ENCODE results near the gene KRTAP15-1.

Gene KRTAP15-1, protein sequence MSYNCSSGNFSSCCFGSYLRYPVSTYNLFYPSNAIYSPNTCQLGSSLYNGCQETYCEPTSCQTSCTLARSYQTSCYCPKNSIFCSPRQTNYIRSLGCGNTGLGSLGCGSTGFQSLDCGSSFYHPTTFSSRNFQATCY
- total RNA-seq = 0 reads per million in 2 donors

DNA sequence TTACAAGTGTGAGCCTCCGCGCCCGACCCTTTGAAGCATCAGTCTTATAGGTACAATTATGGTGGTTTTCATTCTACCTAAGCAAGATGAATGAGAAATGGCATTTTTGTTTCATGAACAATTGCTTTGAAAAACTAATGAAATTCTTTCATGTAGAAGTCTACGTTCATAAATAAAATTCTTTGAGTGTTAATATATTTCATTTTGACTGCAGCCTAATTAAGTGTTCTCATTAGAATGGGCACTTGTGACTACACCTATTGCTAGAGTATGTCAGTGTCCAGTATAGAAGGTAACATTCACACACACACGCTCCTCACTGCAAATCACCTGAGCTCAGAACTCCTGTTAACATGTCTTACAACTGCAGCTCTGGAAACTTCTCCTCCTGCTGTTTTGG, at the start of gene KRTAP15-1:
Gene KRTAP15-1 (plus strand): TSS at position 301 of the 400 bp plus-strand sequence. CDS start 53 bp downstream, at position 354.
- no peak for DNase-seq

DNA sequence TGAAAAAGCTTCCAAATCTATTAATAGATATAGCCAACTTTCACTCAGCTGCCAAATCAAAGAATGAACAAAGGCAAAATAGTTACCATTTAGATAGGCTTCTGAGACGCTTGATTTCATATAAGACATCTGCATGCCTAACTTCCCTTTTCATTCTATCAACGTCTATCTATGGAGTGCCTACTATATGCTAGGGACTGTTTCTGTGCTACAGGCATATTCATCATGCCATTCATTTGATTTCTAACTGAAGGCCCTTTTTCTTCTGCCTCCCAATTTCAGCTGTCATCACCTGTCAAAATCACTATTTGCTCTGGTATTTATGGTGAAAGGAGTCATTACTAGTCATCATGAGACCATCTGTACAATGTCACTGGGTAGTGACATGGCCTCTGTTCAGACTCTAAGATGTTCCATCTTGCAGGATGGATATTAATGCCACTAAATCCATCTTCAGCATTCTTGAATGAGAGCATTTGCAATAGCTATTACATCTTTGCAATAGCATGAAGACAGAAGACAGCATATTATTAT, 48.5 kb upstream of the KRTAP15-1 start:
- DNase-seq = no peak

DNA sequence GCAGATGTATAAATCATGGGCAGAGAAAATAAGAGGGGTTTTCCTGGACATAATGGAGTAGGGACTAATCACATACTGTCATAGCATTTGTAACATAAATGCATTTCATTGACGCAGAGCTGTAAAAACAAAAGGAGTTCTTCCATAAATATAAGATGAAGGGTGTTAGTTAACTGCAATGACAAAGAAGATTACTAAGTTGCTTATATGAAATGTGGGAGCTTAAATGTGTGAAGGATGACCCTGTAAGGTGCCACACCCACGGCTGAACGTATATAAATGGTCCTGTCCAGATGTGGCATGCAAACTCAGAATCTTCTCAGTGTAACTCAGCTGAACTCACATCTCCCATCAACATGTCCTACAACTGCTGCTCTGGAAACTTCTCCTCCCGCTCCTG, 44.3 kb upstream of the KRTAP15-1 start, which contains the start of gene KRTAP13-1:
Gene KRTAP13-1 (plus strand): TSS at position 301 of the 400 bp plus-strand sequence. CDS start 56 bp downstream, at position 357.
- no peak for DNase-seq

DNA sequence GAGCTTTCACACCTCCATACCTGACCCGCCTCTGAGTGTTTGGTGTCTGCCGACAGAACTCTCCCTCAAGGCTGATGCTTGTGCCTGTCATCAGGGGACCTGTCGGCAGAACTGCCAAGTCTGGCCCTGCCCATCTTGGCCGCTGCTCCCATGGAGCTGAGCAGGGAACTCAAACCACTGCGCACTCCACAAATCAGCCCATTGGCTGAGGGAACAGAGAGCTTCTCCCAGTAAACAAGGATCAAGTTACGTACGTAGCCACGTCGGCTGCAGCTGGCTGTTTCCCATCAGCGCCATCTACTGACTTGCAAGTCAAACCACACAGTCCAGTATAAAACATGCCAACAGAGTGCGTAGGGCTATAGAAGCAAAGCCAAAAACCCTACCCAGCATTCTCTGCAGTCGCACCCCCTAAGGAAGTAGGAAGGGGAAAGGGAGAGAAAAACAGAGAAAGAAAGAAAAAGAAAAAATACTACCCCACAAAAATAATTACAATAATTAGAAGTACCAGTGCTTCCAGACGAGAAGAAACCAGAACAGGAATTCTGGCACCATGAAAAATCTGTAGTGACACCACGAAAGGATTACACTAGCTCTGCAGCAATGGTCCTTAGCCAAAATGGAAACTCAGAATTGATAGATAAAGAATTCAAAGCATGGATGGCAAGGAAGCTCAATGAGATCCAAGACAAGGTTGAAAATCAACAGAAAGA, 31.1 kb upstream of the KRTAP15-1 start:
- no peak for DNase-seq

DNA sequence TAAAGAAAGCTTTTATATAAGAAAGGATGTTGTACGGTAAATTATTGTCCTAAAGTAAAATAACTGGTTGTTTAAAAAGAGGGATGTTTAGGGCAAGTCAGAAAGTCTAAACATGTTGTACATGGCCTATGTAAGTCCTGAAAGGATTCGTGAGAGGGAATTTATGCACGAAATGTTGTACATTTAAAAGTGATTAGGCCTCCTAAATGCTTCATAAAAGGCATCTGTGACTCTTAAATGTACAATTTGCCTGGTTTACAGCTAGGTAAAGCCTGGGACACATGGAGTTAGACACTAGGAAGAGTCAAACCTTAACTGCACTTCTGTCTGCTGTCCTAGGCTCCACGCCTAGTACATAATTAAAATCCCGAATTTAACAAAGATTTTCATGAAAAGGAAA, 24.1 kb upstream of the KRTAP15-1 start:
- no peak for DNase-seq

DNA sequence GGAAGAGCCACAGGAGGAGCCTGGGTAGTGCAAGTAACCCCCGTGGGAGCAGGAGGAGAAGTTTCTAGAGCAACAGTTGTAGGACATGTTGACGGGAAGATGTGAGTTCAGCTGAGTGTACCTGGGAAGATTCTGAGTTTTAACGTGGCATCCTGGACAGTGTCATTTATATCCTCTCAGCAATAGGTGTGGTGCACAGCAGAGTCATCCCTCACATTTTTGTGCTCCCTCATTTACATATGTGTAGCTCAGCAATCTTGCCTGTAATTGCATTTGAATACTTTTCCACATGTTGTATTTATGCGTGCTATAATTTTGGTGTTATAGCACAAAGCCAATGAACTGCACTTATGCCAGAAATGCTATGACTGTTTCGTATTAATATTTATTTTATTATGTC, 14.2 kb upstream of the KRTAP15-1 start, which contains the start of gene KRTAP13-3:
Gene KRTAP13-3 (minus strand): TSS at position 101 of the 400 bp plus-strand sequence. CDS start 14 bp downstream, at position 87.
- no peak for DNase-seq

DNA sequence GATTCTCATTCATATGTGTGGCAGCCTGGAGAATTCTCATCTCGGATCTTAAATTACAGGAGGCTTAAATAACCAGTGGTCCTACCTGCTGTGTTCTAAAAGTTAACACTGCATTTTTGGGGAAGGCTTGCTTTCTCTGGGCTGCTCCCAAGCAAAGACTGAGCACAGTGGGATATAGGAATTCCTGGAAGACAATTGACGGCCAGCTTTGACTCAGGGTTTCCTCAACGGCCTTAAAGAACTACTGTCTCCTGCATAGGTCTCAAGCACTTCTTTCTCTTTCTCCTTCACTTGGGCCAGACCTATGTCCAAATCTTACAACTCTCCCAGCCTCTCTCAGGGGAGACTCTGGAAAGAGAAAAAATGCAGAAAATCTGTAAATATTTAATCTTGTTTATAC, 13.3 kb upstream of the KRTAP15-1 start:
- no peak for DNase-seq

DNA sequence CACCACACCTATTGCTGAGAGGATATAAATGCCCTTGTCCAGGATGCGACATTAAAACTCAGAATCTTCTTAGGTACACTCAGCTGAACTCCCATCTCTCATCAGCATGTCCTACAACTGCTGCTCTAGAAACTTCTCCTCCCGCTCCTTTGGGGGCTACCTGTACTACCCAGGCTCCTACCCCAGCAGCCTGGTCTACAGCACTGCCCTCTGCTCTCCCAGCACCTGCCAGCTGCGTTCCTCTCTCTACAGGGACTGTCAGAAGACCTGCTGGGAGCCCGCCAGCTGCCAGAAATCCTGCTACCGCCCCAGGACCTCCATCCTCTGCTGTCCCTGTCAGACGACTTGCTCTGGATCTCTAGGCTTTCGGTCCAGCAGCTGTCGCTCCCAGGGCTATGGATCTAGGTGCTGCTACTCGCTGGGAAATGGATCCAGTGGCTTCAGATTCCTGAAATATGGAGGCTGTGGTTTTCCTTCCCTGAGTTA, 9.9 kb upstream of the KRTAP15-1 start, which contains the start of gene KRTAP13-4:
Gene KRTAP13-4 (plus strand): TSS at position 51 of the 486 bp plus-strand sequence. CDS start 56 bp downstream, at position 107.
- no peak for DNase-seq

DNA sequence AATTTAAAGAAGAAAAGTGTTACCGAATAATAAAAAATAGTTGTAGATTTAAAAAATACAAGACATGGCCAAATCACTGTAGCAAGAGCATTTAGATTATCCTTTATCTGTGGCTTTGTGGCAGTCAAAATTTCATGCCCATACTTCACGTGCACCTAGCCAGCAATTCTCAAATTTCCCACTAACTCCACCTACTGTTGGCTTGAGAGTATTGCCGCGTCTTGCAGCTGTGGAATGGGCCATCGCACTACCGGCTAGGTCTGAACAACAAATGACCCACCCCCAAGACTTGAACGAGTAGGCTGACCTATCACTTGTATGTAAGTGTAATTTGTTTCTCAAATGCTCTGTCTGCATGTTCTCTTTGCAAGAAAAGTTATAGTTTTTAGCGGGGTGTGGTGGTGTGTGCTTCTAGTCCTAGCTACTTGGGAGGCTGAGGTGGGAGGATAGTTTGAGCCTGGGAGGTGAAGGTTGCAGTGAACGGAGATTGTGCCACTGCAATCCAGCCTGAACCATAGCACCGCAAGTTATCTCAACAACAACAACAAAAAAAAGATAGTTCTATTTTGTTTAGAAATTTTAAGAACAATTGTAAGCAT, 5.9 kb upstream of the KRTAP15-1 start:
- no peak for DNase-seq

DNA sequence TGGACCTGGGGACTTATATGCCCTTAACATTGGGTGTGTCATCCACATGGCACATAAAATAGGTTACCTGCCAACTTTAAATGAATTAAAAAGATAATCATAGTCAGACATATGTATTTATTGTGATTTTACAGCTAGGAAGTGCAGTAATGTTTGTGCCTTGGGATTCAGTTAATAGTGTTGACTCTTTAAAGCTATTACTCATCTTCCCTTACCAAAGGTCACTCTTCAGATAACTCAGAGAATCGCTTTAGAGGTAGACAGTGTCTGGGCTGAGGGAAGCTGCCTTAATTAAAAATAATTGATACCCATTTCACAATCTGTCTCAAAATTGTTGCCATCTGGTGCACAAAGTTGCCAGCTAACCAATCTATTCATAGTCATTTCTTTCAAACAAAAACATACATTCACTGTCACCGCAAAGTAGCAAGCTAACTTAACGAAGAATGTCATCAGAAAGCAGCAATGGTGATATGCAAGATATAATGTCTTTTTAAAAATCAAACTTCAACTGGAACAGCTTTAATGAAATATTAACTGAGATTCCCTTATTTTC, 3.0 kb upstream of the KRTAP15-1 start:
- DNase-seq = no peak

DNA sequence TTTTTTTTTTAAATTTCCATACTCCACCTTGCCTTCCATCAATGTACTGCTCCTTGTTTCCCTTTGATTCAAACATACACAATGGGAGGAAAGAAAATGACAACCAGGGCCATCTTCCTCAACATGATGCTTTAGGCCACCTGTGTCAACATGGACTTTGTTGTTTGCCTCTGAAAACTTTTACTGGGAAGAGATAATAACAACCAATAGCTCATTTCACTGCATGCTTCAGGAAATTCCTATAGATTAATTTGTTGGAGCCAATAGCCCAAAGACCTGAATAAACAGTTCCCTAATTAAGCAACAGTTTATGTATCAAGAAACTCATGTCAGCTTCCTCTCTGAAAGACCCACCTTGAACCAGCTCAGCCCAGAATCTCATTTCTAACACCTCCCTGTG, 3.2 kb downstream of the KRTAP15-1 start:
- DNase-seq = no peak

DNA sequence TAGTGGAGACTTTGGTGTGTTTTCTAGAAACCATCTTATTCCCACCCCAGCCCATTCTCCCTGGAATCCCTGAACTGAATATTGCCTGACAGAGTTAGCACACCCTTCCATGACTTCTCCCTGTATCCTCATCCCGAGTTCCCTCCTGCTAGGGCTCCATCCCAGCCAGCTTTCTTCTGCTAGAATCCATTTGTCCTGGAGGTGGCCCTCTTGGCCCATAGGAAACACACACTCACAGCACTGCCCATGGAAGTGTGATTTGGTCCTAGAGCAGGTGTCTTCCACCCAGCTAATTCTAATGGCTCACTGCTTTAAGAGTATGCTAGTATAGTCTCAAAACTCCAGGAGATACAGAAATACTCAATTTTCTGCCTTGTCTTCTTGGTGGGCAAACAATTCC, 4.1 kb downstream of the KRTAP15-1 start:
- DNase-seq = no peak

DNA sequence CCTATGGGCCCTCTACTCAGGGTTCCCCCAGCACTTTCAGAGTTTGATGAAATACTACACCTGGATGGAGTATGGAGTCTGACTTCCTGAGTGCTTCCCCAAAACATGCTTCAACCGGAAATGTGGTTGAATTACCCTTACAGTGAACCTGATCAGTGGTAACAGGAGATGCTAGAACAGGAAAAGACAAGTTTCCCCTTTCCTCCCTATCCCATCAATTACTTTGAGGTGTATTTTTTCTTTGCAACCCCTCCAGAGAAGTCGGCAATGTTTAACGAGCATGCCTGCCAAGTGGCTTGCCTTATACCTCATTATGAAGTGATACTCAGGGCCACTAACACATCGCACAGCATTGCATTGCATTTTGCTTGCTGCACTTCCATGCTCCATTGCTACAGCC, 7.0 kb downstream of the KRTAP15-1 start:
- DNase-seq = no peak

DNA sequence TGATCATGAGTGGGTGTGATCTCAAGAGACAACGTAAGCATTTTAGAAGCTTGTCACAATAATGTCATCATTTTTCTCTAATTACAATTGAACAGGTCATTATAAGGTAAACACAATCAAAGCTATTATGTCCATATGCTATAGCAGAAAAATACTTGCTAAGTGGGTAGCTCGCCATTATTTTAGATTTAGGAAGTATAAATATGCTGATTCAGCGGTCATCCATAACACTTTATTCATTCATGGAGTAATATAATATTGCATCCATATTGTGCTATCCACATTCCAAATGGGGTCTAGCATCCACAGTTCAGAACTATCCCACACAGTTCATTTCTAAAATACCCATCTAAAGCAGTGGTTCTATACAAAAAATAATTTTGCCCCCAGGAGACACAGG, 8.4 kb downstream of the KRTAP15-1 start:
- DNase-seq = no peak

DNA sequence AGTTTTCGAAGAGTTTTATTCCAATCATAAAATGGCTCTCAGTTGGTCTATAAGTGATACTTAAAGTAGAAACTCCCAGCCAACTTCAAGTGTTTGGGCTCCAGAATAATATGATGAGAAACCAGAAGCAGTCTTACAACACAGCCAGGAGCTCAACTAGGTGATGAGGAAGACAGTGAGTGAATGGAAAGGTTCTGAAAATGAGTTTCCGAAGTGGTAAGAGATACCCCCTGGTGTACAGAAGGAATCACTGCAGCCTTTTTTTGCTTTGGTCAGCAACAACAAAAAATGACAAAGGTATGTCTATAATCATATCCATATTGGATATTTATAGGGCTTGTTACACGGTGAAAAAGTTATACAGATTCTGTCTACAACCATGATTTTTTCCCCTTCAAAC, 23.6 kb downstream of the KRTAP15-1 start:
- DNase-seq = no peak

DNA sequence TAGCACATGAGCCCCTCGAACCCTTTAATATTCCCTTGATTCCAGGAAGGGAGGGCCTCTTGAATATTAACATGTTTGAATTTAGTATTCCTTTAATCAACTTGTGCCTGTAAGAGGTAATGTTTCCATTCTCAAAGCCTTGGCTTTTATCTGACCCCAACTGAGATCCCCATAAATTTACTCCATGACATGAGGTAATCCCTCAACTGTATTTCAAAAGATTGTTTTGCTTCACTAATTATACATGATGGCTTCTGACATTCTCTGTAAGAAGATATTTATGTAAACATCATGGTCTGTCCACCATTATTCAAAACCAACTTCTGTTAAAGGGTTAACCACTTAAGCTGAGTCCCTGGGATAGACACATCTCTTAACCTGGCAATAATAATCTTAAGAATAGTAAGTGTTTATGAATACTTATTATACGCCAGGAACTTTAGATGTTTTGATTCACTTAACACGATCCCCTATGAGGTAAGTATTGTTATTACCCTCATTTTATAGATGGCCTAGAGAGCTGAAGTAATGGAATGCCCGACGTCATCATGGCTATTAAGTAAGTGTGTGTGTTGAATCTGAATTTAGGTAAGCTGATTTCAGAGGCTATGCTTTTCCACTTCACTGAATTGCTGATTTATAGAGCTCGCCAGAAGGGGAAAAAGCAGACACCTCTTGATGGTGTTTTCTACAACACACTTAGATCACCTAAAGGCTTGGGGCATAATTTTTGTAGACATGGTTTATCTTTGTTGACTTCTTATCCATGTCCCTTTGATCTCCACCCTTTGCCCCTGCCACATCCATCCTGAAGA, 29.0 kb downstream of the KRTAP15-1 start:
- no peak for DNase-seq

DNA sequence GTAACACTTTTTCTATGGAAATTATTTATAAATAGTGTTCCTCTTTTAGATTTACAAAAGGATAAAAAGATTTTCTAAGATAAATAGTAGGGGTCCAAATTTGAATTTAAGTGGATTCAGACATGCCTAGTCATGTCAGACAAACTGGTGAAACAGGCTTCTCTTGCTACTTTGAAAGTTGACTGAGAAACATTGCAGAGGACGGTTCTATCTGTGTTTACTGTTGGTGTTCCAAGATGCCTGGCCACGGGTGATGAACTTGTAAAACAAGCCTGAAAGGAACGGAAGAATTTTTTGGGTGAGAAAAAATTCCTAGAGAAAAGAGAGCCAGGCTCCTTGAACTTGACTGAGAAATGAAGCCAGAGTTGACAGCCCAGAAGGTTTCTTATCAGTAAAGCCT, 37.9 kb downstream of the KRTAP15-1 start:
- no peak for DNase-seq

DNA sequence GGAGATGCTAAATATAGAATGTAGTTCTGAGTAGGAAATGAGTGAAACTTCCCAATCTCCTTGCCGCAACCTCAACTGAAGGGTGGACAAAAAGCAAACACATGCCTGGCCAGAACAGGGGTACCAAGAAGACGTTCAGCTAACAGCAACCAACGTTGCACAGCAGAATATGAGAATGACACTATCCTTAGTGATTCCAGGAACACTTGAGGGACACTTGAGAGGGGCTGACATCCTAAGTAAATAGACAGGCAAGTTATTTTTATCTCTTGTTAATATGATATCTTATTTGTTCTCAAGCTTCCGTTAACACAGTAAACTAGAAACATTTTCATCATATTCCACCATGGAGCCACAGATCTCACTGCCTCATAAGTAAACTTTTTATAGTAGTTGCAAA, 39.2 kb downstream of the KRTAP15-1 start:
- DNase-seq = no peak

DNA sequence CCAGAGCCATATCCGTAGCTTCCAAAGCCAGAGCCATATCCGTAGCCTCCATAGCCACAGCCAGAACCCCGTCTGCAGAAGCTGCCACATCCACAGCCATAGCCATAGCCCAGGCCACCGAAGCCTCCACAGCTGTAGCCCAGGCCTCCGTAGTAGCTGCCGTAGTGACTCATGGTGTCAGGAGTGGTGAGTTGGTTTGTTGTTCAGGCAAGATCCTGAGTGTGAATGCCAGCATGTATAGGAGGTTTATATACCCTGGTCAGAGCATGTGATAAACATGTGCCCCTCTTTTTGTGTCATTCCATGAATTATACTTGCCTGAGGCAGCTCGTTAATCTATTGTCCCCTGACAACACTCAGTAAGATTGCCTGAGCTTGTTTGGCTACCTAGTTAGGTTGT, 40.1 kb downstream of the KRTAP15-1 start, which contains the start of gene KRTAP19-1:
Gene KRTAP19-1 (minus strand): TSS at position 223 of the 400 bp plus-strand sequence. CDS start 50 bp downstream, at position 173.
- DNase-seq = no peak

DNA sequence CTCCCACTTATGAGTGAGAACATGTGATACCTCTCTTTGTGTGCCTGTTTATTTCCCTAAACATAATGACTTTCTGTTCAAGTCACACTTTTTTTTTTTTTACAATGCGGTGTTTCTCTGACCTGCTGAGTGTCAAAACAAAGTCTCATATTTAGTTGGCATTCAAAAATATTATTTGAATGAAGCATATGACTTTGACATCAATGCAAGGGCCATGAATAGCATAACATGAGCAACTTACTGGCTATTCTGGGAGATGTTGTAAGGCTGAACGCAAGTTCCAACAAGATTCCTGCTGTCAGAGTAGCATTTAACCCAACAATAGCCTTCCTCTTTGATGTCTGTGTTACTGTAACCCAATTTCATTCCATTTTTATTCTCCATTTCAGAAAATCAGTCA, 42.1 kb downstream of the KRTAP15-1 start:
- no peak for DNase-seq

DNA sequence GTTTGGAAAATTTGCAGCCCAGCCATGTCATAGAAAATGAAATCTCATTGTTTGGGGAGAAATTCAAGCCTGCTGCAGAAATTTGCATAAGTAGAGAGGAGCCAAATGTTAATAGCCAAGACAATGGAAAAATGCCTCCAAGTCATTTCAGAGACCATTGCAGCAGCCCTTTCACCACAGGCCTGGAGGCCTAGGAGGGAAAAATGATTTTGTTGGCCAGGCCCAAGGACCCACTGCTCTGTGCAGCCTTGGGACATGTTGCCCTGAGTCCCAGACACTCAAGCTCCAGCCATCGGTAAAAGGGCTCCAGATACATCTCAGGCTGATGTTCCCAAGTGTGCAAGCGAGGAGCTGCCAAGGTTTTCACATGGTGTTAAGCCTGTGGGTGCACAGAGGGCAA, 46.1 kb downstream of the KRTAP15-1 start:
- no peak for DNase-seq

DNA sequence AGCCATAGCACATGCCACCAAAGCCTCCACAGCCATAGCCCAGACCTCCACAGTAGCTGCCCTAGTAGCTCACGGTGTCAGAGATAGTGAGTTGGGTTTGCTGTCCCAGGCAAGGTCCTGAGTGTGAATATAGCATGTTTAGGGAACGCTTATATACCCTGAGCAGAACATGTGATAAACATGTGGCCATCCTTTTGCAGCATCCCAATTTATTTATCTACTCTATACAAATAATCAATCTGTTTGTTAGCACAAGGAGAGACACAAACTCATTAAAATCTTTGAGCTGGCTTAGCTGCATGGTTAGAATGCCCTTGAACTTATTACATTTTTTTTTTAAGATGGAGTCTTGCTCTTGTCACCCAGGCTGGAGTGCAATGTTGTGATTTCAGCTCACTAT, 47.3 kb downstream of the KRTAP15-1 start, which contains the start of gene KRTAP19-2:
Gene KRTAP19-2 (minus strand): TSS at position 101 of the 400 bp plus-strand sequence. CDS start 88 bp downstream, at position 13.
- DNase-seq = no peak

All from T-helper 9 cell (primary cell).